GM12872 (cell line): ENCODE data around the gene CLCC1.

ENCODE experiments used
- TF ChIP-seq, protein P1 (sequence below): IDR thresholded peaks from 3 replicates; pipeline ENCODE4 v1.5.1; 2011; ENCODE audit warnings: low read depth, mild to moderate bottlenecking, low read length, moderate library complexity; ENCODE audit not compliant: insufficient read depth

The CLCC1 gene, protein sequence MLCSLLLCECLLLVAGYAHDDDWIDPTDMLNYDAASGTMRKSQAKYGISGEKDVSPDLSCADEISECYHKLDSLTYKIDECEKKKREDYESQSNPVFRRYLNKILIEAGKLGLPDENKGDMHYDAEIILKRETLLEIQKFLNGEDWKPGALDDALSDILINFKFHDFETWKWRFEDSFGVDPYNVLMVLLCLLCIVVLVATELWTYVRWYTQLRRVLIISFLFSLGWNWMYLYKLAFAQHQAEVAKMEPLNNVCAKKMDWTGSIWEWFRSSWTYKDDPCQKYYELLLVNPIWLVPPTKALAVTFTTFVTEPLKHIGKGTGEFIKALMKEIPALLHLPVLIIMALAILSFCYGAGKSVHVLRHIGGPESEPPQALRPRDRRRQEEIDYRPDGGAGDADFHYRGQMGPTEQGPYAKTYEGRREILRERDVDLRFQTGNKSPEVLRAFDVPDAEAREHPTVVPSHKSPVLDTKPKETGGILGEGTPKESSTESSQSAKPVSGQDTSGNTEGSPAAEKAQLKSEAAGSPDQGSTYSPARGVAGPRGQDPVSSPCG

DNA sequence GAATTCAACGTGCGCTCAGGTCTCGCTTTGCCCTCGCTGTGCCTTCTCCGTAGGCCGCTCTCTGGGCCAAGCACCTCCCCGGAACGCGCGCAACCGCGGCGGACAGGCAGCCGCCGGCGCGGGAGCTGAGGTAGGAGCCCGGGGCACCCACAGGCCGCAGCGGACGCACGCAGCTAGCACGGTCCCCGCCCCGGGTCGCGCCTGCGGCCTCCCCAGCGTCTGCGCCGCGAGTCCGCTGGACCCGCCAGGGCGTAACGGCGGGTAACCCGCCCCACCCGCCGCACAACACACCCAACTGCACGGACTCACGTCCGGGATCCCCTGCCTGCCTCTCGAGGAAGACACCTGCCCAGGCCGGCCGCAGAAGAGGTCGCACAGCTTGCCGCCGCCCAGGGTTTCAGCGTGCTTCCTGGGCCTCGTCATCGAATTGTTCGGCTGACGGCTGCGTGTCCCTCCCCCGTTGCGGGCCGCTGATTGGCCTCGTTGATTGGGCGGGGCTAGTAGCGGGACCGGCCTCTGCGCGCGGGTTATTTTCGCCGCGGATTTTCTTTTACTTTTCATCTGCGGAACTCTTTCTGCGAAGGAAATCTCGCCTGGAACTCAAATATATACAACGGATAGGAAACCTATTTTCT is at the start of gene CLCC1:
Gene CLCC1, minus strand, starts transcription at position 433 of the 635 bp plus-strand sequence. CDS start 13,047 bp downstream, outside the sequence.
- TF ChIP-seq, protein P1, sequence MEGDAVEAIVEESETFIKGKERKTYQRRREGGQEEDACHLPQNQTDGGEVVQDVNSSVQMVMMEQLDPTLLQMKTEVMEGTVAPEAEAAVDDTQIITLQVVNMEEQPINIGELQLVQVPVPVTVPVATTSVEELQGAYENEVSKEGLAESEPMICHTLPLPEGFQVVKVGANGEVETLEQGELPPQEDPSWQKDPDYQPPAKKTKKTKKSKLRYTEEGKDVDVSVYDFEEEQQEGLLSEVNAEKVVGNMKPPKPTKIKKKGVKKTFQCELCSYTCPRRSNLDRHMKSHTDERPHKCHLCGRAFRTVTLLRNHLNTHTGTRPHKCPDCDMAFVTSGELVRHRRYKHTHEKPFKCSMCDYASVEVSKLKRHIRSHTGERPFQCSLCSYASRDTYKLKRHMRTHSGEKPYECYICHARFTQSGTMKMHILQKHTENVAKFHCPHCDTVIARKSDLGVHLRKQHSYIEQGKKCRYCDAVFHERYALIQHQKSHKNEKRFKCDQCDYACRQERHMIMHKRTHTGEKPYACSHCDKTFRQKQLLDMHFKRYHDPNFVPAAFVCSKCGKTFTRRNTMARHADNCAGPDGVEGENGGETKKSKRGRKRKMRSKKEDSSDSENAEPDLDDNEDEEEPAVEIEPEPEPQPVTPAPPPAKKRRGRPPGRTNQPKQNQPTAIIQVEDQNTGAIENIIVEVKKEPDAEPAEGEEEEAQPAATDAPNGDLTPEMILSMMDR: no peak

DNA sequence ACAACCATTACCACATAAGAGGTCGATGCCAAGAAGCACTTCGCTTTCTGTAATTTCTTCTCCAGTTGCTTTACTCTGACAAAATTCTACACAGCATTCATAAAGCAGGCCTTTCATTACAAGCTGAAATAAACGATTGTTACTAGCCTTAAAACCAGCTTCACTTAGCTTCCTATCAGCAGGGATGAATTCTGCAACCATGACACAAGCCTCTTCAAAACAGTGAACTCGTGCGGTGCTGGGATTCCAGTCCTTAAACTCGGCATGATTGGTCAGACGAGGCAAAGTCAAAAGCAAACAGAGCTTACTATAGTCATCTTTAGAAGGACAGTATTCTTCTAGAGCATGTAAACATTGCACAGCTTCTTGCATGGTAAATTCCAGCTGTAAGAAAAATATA is 48.1 kb upstream of the CLCC1 start:
- TF ChIP-seq, protein P1: no peak

DNA sequence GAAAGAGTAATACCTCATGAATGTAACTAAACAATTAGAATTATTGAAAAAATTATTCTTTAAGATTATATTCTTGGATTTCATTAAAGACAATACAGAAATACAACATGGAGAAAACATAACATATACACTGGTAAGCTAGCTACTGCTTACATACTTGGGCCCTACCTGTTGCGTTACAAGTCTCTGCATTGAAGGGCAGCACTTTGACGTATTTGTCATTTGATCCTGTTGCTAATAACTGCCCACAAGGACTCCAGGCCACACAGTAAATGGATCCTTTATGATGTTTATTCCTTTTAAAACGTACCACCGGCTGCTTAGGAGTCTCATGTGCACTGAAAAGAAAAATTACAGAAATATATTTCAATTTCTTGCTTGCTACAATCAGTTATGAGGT is 19.8 kb upstream of the CLCC1 start:
- TF ChIP-seq, protein P1: no peak

DNA sequence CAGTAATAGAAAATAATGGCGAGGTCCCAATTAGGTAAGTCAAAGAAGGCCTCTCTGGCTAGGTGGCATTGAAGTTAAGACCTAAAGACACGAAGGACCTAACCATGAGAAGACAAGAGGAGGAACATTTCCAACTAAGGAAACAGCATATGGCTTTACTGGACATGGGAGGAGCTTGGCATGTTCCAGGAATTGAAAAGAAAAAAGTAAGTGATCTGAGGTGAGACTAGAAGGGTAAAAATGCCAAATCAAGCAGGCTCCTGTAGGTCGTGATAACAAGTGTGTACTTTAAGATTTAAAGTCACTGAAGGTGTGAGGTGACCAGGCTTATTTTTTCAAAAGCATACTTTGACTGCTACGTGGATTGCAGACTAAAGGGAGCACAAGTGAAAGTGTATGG is 13.4 kb upstream of the CLCC1 start:
- TF ChIP-seq, protein P1: no peak

DNA sequence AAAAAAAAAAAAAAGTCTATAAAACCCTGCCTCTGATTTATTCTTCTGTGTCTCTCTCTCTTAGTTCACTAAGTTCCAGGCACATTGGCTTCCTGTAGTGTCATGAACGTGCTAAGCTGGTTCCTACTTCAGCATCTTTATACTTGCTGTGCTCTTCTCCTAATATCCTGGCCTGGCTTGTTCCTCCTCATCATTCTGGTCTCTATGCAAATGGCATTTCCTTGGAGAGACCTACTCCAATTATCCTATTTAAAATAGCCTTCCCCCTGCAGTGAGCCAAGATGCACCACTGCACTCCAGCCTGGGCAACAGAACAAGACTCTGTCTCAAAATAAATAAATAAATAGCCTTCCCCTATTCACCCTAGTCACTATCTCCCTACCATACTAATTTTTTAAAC is 9.7 kb upstream of the CLCC1 start:
- TF ChIP-seq, protein P1: no peak

DNA sequence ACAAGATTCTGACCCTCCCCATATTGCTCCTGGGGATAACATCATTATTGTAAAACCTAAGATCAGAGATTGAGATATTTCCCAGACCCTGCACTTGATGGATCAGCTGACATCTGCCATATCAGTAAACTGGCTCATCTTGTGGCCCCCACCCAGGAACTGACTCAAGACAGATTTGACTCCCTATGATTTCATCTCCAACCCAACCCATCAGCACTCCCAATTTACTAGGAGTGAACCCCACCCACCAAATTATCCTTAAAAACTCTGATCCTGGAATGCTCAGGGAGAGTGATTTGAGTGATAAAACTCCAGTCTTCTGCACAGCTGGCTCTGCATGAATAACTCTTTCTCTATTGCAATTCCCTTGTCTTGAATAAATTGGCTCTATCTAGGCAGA is 6.1 kb upstream of the CLCC1 start:
- TF ChIP-seq, protein P1: no peak

DNA sequence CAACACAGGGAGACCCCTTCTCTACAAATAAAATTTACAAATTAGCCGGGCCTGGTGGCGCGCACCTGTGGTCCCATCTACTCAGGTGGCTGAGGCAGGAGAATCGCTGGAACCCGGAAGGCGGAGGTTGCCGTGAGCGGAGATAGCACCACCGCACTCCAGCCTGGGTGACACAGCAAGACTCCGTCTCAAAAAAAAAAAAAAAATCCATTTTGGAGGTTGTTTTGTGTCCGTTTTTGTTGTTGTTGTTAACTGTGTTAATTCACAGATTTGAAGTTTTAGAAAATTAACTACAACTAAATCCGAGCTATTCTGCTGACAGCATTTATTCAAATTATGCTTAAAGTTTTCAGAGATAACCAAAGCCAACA is 618 bp downstream of the CLCC1 start:
- TF ChIP-seq, protein P1: no peak
